Cerebellar cortex (tissue), 1 donor: ENCODE data around the gene CLEC7A.

Source experiments
- DNase-seq: peaks from one replicate; pipeline ENCODE4 v3.0.0-alpha.2; 2015; ENCODE audit warnings: low spot score

Gene CLEC7A

DNA sequence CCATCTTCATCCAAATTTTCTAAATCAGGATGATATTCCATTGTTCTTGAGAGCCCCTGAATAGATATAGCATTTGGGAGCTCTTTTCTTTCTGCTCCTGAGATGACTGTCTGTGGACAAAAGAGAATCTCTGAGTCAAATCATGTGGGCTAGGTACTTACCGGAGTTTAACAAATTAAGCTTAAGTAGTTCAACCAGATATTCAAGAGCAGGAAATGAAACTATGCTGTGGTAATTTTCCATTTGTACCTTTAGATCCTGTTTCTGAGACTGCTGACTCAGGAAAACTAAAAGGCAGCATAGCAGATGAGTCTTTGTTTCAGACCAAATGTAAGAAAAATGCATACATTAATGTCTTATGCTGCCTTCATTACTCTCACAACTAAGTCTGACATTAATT is at the start of gene CLEC7A:
Gene CLEC7A, minus strand, starts transcription at position 158 of the 400 bp plus-strand sequence. Its CDS starts 117 bp downstream, at position 41.
- DNase-seq: no peak

DNA sequence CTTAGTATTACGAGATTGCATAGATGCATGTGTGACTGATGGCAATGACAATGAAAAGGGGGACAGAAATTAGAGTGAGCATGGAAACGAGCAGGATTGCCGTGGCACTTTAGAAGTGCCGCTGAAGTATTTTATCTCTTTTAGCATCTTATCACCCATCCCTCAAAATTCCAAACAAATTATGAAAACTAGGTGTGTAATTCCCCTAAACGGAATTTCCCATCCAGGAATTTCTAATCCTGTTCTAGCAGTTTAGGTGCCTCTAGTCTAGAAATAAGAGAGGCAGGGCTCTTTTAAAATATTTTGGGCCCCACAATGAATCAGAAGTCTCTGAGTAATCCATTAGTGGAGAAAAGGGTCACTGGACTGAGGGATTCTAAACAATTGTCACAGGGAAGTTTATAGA is 49.8 kb upstream of the CLEC7A start:
- no peak for DNase-seq

GRCh38 chr12:10178821-10179220 is 48.8 kb upstream of the CLEC7A start, which contains the start of gene TMEM52B:
TSS of gene TMEM52B (plus strand) at chr12:10179032. CDS start at chr12:10179575, 543 bp downstream.
- DNase-seq: no peak

- no peak for DNase-seq
Observed at GRCh38 chr12:10175846-10176636, 46.0 kb upstream of the CLEC7A start.

GRCh38 chr12:10174986-10175614 is 45.1 kb upstream of the CLEC7A start:
- no peak for DNase-seq

DNA sequence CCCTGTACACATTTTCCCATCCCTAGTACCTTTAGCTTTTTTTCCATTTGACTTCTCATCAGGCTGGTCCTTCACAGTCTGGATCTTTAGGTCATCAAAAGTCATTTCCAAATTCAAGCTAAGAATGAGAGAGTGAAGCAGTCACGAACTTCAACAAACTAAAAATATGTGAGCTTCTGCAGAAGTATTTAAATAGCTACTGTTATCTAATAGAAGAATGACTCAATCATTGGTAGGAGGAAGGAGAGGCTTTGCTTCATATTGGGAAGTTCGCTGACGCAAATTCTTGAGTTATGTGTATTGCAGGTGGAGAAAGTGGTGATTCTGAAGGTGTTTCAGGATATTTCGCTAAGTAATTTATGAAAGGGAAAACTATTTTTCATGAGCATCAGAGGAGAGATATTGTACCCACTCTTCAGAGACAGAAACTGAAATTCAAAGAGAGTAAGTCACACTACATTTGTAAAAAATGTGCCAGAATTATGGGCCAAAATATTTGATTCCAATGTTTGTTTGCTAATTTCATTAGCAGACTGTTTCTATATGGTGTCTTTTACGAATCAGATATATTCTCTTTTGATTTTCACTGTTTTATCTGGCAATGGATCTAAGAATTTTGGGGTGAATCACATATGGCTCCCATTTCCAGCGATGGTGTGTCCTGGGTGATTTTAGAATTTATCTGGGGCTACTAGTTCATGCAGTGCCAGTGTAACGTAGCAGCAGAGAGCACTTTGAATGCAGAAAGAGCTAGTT is 42.2 kb upstream of the CLEC7A start, which contains the start of gene OLR1:
Gene OLR1, minus strand, starts transcription at position 160 of the 756 bp plus-strand sequence. Its CDS starts 55 bp downstream, at position 105.
- DNase-seq: no peak

GRCh38 chr12:10170216-10170615 is 40.2 kb upstream of the CLEC7A start:
- DNase-seq: no peak

- no peak for DNase-seq
Observed at GRCh38 chr12:10169104-10169503, 39.1 kb upstream of the CLEC7A start.

- DNase-seq: no peak
Observed at GRCh38 chr12:10167599-10167998, 37.6 kb upstream of the CLEC7A start.

- DNase-seq: no peak
Observed at GRCh38 chr12:10165421-10165820, 35.4 kb upstream of the CLEC7A start.

GRCh38 chr12:10163084-10163483 is 33.1 kb upstream of the CLEC7A start:
- no peak for DNase-seq

- DNase-seq: peak; percentile 12
Observed at GRCh38 chr12:10160617-10161385, 30.8 kb upstream of the CLEC7A start.

DNA sequence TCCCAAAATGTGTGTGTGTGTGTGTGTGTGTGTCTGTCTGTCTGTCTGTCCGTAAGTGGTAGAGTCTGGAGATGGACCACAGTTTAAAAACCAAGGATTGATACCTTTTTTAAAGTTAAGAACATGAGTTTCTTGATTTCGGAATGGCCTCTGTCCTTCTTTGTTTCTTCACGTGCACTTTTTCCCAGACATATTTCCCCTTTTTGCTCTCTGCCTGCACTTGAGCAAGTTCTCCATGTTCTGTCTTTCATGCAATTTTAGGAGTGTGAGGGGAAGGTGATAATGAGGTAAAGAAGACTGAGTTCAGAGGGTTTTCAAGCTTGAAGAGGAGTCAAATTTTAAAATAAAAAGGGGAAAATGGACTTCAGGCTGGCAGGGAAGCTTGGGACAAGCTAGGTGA is 29.3 kb upstream of the CLEC7A start:
- no peak for DNase-seq

DNA sequence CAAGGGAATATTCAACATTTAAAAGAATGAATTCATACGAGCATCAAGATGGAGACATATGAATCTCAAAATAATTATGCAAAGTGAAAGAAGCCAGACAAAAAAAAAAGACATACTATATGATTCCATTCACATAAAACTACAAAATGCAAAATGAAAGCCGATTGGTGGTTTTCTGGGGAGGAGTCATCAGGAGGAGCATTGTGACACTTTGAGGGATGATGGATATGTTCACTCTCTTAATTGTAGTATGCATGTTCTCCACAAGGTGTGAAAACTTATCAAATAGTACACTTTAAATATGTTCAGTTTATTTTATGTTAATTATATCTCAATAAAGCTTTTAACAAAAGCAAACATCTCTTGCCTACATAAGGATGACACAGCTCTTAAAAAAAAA is 28.4 kb upstream of the CLEC7A start:
- DNase-seq: no peak

GRCh38 chr12:10155966-10156365 is 26.0 kb upstream of the CLEC7A start:
- DNase-seq: no peak

DNA sequence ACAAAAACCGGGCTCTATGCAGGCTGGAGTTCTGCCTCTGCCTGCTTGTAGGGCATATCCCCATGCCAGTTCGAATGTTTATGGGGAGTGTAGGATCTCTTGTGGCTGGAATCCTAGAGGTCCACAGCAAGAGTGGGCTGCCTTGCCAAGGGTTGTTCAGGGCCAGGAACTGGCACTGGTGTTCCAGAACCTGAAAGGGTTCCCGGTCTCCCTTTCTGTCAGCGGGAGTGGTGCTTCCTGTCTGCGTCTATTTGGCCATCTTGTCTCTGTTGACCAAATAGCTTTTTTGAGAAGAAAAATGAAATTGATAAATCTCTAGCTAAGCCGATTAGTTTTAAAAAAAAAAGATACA is 24.1 kb upstream of the CLEC7A start:
- peak; percentile 43 for DNase-seq

- DNase-seq: peak; percentile 70
Observed at GRCh38 chr12:10153271-10154144, 23.5 kb upstream of the CLEC7A start.

DNA sequence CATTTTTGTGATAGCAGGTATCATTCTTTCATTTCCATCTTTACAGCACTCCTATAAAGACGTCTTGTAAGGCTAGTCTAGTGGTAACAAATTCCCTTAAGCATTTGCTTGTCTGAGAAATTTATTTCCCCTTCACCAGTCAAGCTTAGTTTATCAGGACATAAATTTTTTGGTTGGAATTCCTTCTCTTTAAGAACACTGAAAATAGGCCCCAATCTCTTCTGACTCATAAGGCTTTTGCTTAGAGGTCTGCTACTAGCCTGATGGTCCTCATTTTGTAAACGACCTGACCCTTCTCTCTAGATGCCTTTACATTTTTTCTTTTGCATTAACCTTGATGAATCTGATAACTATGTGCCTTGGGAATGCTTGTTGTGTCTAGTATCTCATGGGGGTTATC is 21.6 kb upstream of the CLEC7A start:
- DNase-seq: no peak

DNA sequence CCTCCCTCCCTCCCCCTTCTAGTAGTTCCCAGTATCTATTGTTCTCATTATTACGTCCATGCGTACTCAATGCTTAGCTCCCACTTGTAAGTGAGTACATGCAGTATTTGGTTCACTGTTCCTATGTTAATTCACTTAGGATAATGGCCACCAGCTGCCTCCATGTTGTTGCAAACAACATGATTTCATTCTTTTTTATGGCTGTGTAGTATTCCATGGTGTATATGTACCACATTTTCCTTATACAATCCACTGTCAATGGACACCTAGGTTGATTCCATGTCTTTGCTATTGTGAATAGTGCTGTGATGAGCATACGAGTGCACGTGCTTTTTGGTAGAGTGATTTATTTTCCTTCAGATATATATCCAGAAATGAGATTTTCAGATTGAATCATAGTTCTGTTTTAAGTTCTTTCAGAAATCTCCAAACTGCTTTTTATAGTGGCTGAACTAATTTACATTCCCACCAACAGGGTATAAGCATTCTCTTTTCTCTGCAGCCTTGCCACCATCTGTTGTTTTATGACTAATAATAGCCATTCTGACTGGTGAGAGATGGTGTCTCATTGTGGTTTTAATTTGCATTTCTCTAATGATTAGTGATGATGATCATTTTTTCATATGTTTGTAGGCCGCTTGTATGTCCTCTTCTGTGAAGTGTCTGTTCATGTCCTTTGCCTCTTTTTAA is 17.9 kb upstream of the CLEC7A start:
- DNase-seq: no peak

- no peak for DNase-seq
Observed at GRCh38 chr12:10142976-10143589, 13.1 kb upstream of the CLEC7A start.
